CD4-positive, alpha-beta T cell treated with Interleukin-4 for 1 hour (primary cell): Measurements from ENCODE around the gene NCAPG.

ENCODE experiments used
- DNase-seq, 2 donors: peaks; one replicate each; pipeline ENCODE4 v3.0.0-alpha.2; 2020 to 2022

NCAPG gene

DNA sequence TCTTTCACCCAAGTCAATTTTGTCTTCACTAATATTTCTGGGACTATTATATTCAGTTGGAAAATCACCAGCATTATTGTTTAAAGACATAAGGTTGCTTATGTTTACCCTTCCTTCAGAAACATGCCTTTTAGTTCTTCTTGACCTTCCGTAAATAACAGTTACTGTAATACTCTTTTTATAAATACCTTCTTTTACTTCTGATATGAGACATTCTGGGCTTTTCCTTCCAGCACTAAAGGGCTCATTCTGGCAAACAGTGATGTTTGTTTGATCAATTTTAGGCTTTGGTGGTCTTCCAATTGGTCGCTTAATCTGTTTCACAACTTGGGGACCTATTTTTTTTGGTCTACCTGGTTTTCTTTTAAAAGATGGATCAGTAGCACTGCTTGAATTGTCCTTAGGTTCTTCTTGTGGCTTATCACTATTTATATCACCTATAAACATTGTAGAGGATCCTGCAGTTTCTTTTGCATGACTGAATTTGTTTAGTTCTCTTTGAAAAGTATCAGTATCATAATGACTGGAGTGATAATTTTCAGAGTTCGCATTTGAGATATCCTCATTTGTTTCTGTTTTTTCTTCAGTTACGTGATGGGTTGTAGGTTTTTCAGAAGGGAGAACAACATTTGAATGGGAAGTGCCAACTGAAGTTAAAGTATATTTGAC is 64.8 kb downstream of the NCAPG start:
- no peak for DNase-seq

DNA sequence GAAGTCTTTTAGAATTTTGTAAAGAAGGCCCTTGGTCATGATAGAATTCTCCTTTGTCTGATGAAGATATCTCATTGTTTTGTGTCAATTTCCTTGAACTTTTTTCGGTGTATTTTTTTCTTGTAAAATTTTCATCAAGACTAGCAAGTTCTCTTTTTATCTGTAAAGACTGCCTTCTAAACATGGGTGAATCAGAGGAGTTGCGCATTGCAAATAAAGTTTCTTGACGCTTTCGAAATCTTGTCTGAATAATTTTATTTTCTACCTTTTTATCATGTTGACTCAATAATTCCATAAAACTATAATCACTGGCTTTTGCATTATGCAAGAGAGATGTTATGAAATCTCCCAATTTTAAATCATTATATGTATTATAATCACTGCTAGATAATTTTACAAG is 66.2 kb downstream of the NCAPG start:
- DNase-seq, result no peak

DNA sequence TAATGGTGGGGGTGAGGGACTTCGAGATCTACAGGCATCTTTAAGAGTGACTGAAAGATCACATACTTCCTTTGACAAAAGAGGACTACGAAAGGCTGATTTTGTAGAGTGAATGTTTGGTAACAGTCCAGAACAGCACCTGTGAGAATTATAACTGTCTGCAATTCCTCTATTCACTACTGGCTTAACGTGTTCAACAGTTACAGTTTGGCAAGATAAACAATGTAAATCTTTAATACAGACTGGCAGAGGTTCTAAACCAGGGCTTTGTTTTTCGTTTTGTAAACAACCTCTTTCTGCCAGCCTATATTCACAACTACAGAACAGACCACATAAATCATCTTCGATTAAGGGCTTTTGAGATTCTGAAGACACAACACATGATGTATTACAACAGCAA is 66.9 kb downstream of the NCAPG start:
- DNase-seq, result no peak

DNA sequence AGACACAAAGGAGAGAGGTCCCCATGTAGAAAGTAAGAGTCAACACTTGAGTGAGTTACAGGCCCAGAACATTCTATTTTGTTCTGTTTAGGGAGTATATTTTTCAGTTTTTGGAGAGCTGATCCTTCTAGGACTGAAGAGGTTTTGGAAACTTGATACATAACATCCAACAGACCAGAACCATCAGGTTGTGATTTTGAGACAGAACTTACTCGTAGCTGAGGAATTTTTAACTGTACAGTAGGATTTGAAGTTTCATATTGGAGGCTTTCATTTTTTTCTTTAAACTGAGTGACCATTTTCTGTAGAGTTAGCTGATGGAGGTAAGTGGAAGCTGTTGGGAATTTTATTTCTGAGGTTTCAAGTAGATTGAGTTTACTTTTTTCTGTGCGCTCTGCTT is 73.3 kb downstream of the NCAPG start:
- DNase-seq, result no peak

DNA sequence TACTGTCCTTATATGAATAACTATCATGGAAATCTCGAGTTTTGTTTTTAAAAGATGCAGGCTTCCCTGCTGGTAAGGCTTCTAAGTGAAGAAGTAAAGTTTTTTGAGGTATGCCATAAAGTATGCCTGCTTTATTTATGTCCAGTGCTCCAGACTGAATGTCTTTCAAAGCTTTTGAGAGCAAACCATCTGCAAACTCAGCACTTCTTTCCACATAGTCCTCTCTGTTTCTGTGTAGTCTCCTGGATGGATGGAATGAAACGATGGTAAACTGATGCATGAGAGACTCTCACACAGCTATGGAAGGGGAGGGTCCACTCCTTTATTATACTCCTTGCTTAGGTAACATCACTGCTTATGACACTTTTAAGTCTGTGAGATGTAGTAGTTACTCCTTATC is 73.7 kb downstream of the NCAPG start:
- DNase-seq, result no peak

DNA sequence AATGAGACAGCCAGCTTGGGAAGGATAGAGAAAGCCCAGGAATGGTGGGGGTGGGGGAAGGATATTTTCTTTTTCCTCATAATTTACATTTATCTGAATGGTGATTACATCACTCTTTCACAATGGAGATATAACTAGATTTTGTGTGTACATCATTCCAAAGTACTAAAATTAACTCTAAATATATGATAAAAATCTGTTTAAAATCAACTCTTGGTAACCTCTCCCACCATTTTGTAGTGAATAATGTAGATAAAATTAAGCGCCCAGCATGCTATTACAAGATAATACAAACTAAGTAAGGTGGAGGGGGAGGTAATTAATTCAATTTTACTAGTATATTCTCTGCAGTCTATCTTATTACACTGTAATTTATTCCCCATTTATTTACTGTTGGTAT is 78.9 kb downstream of the NCAPG start:
- DNase-seq, result no peak

DNA sequence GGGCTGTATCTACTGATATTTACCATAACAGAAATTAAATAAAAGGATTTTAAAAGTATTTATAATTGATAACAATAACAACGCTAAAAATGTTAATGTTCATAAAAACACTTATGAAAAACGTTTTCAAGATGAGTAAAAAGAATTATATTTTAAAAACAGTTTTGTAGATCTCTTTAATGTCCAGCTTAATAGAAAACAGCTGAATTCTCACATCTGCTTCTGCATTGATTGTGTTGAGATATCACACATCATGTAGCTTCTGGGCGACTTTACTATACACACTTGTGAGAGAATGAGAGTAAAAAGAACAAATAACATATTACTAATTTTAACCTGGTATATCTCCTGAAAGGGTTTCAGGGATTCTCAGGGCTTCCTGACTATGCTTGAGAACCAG is 83.6 kb downstream of the NCAPG start:
- no peak for DNase-seq
